ENCODE results near the gene AXIN2.
A peak's percentile ranks its signal among the peaks of the same experiment; 100 is the strongest.
"Not testable (repeated sequence)": the region's sequence is repeated elsewhere in the genome, so short reads cannot be mapped to it uniquely, and the experiment has no call there.

AXIN2 gene

DNA sequence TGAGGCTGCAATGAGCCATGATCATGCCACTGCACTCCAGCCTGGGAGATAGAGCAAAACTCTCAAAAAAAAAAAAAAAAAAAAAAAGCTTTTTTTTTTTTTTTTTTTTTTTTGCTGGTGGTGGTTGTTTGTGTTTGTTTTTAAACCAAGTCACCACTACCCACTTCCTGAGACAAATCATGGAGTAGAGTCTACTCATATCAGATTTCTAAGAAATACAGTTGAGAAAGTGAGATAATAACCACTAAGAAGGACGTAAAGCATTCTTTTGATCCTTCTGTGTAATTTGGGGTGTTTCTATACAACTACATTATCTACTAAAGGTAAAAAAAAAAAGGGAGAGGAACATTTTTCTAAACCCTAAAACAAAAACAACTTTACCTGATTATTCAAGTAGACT, 38.0 kb downstream of the AXIN2 start:
- no peak for DNase-seq

DNA sequence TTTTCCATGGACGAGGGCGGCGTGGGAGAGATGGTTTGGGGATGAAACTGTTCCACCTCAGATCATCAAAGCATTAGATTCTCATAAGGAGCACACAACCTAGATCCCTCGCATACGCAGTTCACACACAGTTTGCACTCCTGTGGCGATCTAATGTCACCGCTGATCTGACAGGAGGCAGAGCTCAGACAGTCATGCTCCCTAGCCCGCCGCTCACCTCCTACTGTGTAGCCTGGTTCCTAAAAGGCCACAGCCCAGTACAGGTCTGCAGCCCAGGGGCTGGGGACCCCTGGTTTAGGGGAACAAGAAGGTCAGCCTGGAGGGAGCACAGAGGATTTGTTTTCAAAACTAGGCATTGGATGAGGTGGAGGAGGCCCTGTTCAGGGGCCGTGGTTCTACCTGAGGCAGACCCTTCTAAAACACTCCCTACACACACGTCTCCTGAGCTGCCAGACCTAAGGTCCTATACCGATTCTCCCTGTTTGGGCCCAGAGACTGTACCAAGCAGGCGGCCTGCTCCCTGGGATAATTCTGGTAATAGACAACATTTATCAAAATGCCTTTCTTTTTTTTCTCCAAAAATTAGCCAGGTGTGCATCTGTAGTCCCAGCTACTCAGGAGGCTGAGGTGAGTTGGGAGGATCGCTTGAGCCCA, 38.6 kb downstream of the AXIN2 start:
- no peak for DNase-seq

DNA sequence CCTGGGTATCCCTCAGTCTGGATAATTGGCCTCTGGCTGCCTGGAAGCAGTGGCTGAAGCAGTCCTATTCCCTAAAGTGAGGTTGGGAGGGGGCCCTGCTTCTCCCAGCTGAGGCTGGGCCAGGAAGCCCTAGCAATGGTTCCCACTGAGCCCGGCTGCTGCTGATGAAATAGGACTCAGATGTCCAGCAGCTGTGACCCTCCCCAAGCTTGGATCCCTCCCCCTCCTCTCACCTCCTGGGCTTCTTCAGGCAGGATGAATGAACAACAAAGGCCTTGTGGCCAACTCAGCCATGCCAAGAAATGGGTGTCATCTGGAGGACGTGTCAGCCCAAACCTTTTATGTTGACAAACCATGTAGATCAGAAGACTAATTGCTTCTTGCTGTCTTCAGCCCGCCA, 42.0 kb downstream of the AXIN2 start:
- no peak for DNase-seq

DNA sequence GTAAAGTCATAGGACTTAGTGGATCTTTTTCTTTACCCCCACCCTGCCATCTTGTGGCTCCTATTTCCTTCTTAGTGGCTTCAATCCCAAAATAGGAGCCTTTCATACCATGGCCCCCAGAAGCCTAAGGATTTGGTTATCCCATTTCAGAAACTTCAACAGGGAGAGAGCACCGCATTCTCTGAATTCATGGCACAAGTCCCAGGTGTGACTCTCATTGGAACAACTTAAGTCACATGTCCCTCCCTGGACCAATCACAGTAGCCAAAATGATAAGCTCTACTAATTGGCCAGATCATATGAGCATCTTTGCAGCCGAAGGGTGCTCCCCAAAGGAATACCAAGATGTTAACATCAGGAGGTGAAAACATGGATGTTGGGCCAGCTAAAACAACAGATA, 43.2 kb downstream of the AXIN2 start:
- no peak for DNase-seq

DNA sequence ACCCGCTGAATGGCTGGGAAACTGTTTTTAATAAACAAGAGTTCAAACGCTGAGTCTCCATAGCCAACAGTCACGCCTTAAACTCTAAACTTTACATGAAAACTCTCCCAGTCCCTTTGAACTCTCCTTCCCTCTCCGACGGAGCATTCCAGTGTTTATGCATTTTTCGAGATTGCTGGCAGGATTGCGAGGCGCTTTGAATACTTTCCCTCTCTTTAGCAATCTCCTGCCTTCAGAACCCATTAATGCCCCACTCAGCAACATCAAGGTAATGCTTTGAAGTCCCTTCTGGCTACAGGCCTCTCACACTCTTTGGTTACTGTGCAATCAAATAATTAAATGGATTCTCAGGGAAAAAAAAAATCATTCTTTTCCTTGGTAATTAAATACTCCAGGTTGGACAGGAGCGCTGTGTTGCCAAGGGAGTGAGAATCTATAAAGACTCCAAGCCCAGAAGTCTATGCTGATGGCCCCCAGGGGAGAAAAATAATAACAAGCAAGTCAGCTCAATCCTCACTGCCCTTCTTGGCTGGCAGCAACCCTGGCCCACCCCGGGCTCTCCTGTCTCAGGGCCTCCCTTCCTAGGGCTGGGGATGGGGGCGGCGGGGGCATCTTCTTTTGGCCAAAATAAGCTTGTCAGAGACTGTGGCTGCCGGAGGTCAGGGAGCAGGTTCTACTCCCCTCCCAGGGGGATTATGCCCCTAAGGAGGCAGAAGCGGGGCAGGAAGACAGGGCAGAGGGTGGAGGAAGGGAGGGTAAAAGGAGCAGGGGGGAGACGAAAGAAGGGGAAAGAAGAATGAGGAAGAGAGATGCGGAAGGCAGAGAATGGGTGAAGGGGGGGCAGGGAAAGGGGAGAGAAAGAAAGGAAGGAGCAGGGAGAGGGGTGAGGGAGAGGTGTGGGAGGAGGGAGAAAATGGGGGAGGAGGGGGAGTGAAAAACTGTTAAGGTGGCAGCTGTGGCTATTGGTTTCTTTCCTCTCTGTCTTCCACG, 45.2 kb downstream of the AXIN2 start:
- no peak for DNase-seq

DNA sequence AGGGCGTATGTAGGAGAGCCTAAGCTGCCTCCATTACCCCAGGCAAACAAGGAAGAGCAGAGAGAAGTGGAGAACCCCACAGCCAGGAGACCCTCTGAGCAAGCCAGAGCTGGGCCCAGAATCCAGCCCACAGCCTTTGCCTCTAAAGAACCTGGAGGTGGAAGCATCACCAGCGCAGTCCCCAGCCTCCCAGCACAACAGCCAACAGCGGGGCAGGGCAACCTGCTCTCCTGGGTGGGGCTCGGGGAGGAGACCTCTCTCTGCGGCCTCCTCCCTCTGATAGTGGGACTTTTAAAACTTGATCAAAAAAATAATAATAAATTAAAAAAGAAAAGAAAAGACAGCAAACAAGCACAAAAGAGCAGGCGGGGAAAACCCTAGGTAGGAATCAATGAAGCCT, 45.9 kb downstream of the AXIN2 start:
- DNase-seq: no peak

DNA sequence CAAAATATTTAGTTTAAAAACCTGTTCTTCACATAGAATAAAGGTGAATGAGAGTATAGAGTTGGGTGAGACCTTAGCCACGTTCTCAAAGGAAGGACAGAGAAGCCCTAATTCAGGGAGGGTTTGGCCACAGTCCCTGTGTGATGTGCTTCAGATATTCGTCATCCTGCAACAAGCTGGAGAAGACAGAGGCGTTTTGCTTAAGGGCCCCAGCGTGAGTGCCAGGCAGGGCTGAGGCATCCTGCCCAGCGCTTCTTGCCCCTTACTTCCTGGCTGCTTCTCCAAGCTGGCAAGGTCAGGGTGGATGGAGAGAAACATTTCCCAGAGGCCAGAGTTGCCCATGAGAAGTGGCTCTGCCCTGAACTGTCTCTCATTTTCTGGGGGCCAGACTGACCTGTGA, 46.9 kb downstream of the AXIN2 start:
- peak in 5 of 56 donors; percentile 14 to 35 (median 21) for DNase-seq

DNA sequence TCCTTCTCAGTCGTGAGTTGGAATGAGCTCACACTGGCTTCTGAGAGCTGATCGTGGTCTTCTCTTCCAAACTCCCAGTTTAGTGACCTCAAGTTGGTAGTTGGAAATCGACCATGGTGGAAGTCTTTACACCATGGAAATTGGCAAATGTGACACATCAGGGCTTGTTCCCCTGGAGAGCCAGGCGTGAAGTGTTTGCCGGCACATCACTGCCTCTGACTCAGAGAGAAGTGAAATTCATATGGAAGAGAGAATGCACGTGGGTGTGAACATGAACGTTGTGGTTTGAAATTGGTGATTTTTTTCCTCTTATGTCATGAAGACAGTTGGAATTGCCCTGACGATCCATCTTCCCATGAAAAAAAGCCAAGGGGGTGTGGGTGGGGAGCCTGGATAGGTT, 47.4 kb downstream of the AXIN2 start:
- no peak for DNase-seq

DNA sequence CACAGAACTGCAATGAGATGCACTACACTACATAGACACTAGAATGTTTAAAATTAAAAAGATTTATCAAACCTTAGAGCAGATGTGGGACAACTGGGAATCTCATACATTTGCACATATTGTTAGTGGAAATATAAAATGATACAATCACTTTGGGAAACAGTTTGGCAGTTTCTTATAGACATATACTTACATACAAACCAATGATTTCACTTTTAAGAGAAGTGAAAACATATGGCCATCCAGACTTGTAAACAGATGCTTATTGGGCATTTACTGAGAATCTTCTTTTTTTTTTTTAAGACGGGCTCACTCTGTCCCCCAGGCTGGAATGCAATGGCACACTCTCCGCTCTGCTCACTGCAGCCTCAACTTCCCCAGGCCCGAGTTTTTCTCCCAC, 50.1 kb downstream of the AXIN2 start:
- no peak for DNase-seq

DNA sequence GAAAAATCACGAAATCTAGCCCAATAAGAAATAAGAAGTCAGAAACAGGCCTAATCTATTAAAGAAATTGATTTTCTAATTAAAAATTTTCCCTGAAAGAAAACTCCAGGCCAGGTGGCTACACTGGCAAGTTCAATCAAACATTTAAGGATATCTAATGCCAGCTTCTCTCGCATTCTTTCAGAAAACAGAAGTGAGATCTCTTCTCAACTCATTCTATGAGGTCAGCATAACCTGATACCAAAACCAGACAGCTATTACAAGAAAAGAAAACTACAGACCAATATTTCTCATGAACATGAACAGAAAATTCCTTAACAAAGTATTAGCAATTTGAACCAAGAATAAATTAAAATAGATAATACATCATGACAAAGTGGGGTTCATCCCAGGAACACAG, 52.4 kb downstream of the AXIN2 start:
- DNase-seq: no peak

DNA sequence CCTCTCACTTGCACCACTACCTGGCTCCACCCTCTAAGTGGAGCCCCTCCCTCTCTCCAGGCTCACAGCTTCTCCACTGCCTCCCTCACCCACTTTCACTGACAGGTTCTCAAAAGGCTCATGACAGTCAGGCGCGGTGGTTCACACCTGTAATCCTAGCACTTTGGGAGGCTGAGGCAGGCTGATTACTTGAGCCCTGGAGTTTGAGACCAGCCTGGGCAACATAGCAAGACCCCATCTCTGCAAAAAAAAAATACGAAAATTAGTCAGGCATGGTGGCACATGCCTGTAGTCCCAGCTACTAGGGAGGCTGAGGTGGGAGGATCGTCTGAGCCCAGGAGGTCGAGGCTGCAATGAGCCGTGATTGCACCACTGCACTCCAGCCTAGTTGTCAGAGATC, 56.8 kb downstream of the AXIN2 start:
- not testable (repeated sequence) for DNase-seq

DNA sequence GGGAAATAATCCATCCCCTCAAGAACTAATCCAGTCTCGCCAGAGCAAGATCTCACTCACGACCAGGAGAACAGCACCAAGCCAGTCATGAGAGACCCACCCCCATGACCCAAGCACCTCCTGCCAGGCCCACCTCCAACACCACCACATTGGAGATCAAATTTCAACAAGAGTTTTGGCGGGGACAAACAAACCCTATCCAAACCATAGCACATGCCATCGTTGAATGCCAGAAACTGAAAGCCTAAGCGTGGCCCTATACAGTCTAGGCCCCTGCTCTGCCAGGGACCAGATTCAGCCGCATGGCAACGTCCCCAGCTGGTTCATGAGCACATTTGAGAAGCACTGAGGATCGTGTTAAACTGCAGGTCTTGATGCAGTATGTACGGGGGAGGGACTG, 57.3 kb downstream of the AXIN2 start:
- no peak for DNase-seq

DNA sequence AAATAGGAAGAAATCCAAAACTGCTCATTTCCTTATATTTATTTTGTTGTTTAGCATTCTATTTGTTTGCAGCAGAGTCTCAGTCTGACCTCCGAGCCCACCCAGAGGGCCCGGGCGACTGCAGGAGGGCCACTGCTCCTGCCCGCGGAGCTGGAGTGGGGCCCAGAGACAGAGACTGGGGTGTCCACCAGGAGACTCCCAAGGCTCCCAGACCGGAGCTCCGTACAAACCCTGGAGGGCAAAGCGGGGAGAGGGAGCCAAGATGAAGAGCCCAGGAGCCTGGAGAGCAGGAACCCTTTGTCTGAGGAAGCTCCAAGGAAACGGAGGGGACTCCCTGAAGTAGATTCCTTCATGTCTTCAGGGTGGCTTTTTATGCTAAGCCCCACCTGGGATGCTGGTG, 57.9 kb downstream of the AXIN2 start:
- DNase-seq: no peak

DNA sequence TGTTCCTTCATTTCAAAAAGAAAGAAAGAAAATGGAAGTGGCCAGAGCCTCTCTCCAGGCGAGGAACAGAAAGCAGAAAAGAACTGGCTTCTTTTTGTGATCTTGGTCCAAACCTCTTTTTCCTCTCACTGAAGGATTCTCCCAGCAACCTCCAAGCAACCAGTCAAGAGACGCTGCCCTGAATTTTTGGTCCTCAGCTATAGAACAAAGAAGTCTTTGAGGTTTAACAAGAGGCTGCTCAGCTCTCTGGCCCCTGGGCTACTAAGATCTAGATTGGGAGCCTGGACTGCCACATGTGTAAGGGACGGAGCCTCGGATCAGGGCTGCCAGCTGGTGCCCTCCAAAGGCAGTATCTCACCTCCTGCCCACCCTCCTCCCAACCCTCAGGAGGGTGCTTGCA, 62.6 kb downstream of the AXIN2 start:
- DNase-seq: peak in 11 of 56 donors; percentile 2 to 31 (median 10)

DNA sequence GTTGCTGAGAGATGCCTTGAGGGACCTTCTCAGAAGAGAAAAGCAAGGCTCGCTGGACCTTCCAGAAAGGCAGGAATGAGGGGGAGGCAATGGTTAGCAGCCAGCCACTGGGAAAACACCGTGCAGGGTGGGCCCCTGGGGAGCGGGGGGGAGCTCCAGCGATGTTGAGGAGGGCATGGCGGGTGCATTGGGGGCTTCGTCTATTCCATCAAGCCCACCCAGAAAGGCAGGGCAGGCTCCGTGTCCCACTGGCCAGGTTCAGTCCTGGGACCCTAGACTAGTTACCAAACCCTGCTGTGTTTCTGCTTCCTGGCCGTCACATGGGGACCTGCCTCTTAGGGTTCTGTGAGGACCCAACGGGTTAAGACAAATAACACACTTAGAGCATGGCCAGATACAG, 64.6 kb downstream of the AXIN2 start:
- no peak for DNase-seq

DNA sequence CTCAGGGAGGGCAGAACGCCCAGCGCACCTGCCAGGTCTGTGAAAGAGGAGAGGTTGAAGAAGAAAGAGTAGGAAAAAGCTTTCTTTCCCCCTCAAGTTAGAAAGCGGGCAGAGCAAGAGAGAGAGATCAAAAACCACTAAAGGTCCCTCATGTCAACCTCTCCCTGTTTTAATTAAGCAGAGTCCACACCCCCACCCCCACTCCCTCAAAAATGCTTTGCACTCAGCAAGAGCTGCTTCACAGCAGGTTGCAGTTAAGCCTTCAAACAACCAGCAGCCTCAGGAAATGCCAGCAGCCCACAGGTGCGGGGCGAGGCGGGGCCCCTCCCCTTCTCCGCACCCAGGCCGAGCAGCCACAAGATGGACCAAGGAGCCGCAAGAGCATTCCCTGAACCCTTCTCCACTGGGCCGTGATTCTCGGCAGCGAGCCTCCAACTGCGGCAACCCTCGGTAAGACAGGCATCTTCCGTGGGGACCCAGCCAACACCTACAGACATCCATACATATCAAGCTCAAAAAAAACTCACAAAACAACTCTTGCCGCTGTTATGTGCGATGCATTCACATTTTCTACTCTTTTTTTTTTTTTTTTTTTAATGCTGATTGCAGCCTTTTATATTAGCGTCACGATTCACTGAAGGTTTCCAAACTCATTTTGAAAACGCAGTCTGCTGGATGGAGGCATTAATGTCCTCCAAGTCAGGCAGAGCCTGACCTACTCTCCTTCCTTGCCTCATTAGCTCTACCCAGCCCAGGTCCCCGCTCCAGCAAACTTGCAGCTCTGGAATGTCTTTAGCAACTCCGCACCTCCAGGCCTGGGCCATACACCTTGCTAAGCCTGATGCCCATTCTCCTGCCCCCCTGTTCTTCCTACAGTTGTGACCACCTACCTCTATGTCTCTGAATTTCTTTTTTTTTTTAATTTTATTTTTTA, 66.1 kb downstream of the AXIN2 start:
- DNase-seq: peak in 1 of 56 donors; percentile 11

DNA sequence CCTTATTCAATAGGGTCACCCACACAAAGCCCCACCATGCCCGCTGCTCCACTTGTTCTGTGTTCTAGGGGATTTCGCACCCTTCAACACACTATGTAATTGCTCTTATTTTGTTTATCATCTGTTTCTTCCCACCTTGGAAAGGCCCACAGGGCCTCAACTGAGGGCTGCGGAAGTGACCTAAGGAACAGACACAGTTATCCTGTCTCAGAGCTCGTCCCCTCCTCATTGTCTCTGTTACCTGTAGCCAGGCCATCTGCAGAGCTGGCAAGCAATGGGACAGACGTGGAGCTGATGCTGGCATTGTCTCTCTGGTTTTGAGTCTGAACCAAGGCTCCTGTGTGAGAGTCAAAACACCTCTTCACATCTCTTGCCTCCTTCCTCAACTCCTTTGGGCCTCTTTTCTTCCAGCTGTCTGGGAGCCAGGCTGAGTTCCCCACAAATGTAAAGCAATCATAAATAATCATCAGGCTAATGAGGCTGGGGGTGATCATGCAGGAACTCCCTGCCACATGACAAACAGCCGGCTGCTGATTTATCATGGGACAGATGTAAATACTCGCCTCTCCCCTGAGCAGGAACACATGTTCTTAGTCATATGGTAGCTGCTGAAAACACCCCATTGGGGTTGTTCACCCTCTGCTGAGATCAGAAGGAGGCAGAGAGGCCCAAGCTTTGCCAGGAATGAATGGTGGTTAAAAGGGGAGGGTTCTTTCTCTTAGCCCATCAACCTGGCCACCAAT, 71.9 kb downstream of the AXIN2 start:
- DNase-seq: no peak

DNA sequence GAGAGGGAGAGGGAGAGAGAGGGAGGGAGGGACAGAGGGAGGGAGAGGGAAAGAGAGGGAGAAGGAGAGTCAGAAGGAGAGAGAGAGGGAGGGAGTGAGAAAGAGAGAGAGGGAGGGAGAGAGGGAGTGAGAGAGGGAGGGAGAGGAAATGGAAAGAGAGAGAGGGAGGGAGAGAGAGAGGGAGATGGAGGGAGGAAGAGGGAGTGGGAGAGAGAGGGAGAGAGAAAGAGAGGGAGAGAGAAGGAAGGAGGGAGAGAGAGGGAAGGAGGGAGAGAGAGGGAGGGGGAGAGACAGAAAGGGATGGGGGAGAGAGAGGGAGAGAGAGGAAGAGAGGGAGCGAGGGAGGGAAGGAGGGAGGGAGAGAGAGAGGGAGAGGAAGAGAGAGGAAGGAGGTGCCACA, 72.8 kb downstream of the AXIN2 start:
- no peak for DNase-seq

DNA sequence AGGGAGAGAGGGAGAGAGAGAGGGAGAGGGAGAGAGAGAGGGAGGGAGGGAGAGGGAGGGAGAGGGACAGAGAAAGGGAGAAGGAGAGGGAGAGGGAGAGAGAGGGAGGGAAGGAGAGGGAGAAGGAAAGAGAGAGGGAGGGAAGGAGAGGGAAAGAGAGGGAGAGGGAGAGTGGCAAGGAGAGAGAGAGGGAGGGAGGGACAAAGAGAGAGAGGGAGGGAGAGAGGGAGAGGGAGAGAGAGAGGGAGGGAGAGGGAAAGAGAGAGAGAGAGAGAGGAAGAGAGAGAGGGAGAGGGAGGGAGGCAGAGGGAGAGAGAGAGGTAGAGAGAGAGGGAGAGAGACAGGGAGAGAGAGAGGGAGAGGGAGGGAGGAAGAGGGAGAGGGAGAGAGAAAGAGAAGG, 73.5 kb downstream of the AXIN2 start:
- no peak for DNase-seq

DNA sequence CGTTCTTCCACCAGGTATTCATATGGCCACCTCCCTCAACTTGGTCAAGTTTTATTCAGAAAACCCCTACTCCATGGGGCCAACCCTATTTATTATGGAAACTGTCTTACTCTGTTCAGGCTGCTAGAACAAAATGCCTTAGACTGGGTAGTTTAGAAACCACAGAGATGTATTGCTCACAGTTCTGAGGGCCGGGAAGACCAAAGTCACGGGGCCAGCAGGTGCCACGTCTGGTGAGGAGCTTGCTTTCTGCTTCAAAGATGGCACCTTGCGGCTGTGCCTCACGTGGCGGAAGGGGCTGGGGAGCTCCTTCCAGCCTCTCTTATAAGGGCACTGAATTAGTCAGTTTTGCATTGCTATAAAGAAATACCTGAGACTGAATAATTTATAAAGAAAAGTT, 74.3 kb downstream of the AXIN2 start:
- DNase-seq: no peak

Data from nucleus accumbens (tissue), 56 donors.